ENCODE measurements around the gene F11.

- TF ChIP-seq, protein P1, sequence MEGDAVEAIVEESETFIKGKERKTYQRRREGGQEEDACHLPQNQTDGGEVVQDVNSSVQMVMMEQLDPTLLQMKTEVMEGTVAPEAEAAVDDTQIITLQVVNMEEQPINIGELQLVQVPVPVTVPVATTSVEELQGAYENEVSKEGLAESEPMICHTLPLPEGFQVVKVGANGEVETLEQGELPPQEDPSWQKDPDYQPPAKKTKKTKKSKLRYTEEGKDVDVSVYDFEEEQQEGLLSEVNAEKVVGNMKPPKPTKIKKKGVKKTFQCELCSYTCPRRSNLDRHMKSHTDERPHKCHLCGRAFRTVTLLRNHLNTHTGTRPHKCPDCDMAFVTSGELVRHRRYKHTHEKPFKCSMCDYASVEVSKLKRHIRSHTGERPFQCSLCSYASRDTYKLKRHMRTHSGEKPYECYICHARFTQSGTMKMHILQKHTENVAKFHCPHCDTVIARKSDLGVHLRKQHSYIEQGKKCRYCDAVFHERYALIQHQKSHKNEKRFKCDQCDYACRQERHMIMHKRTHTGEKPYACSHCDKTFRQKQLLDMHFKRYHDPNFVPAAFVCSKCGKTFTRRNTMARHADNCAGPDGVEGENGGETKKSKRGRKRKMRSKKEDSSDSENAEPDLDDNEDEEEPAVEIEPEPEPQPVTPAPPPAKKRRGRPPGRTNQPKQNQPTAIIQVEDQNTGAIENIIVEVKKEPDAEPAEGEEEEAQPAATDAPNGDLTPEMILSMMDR (IDR thresholded peaks at IDR 0.05; ENCODE audit: low read depth, low read length, poor library complexity, severe bottlenecking), result no peak
- no peak for TF ChIP-seq EZH2phosphoT487 (IDR thresholded peaks at IDR 0.05; ENCODE audit: borderline replicate concordance, low read length)
Observed at GRCh38 chr4:186294160-186294559, 28.2 kb downstream of the F11 start.
